Measurements from ENCODE around the gene DPP6.

DNA sequence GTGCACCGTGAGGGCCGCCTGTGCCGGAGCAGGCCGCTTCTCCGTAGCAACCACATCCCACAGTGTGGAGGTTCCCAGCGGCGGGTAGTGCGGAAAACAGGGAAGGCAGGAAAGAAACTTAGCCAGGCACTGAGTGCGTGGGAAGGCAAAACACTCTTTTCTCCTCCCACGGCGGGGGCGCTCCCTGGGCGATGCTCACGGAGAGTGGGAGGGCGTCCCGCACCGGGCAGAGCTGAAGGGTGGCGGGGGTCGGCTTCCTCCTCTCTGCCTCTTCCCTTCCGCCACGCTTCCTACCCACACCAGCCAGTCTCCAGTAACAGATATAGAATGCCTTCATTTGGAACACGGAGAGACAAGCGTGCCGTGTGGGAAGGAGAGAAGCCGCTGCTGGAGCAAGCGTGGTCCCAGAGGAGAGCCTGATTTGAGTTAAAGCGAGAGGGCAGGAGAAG lies 698.2 kb downstream of the DPP6 start:
- TF ChIP-seq, protein P1, sequence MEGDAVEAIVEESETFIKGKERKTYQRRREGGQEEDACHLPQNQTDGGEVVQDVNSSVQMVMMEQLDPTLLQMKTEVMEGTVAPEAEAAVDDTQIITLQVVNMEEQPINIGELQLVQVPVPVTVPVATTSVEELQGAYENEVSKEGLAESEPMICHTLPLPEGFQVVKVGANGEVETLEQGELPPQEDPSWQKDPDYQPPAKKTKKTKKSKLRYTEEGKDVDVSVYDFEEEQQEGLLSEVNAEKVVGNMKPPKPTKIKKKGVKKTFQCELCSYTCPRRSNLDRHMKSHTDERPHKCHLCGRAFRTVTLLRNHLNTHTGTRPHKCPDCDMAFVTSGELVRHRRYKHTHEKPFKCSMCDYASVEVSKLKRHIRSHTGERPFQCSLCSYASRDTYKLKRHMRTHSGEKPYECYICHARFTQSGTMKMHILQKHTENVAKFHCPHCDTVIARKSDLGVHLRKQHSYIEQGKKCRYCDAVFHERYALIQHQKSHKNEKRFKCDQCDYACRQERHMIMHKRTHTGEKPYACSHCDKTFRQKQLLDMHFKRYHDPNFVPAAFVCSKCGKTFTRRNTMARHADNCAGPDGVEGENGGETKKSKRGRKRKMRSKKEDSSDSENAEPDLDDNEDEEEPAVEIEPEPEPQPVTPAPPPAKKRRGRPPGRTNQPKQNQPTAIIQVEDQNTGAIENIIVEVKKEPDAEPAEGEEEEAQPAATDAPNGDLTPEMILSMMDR (IDR thresholded peaks at IDR 0.05; ENCODE audit: low read depth, low read length) = no peak
- TF ChIP-seq POLR2A (IDR thresholded peaks at IDR 0.05; ENCODE audit: extremely low read depth, insufficient read length) (no peak), MAX (IDR thresholded peaks at IDR 0.05; ENCODE audit: low read depth, low read length) (no peak)
